GM18526 (cell line): ENCODE measurements around the gene MLC1.

Source experiments
- POLR2A ChIP-seq: IDR thresholded peaks from 3 replicates; pipeline ENCODE4 v1.6.1; 2011; ENCODE audit not compliant: insufficient read length; ENCODE audit errors: extremely low read depth

MLC1 gene

GRCh38 chr22:50027639-50028537, 57.3 kb downstream of the MLC1 start:
- no peak for TF ChIP-seq POLR2A

- no peak for TF ChIP-seq POLR2A
Measured at GRCh38 chr22:50025993-50026392, 59.2 kb downstream of the MLC1 start.

GRCh38 chr22:50022171-50022819, 62.9 kb downstream of the MLC1 start:
- TF ChIP-seq POLR2A = no peak

GRCh38 chr22:50020606-50021005, 64.6 kb downstream of the MLC1 start:
- TF ChIP-seq POLR2A = no peak

GRCh38 chr22:50019316-50019715, 65.9 kb downstream of the MLC1 start:
- TF ChIP-seq POLR2A = no peak

GRCh38 chr22:50018608-50019285, 66.5 kb downstream of the MLC1 start:
- TF ChIP-seq POLR2A = no peak

- no peak for TF ChIP-seq POLR2A
Measured at GRCh38 chr22:50017701-50018224, 67.5 kb downstream of the MLC1 start.

- no peak for TF ChIP-seq POLR2A
Measured at GRCh38 chr22:50016988-50017700, 68.1 kb downstream of the MLC1 start.

- TF ChIP-seq POLR2A = no peak
Measured at GRCh38 chr22:50016308-50016987, 68.8 kb downstream of the MLC1 start.

GRCh38 chr22:50015451-50016307, 69.5 kb downstream of the MLC1 start:
- no peak for TF ChIP-seq POLR2A

- no peak for TF ChIP-seq POLR2A
Measured at GRCh38 chr22:50014655-50015401, 70.4 kb downstream of the MLC1 start.

- no peak for TF ChIP-seq POLR2A
Measured at GRCh38 chr22:50014053-50014501, 71.1 kb downstream of the MLC1 start.
